GM21390 (cell line): Measurements from ENCODE around the gene SSRP1.

Source experiments
- ATAC-seq: cut with Tn5 transposase; IDR thresholded peaks from one replicate; pipeline ENCODE4 v1.9.1; 2021; ENCODE audit not compliant: unreplicated experiment

Gene SSRP1

GRCh38 chr11:57276169-57276970 lies 59.3 kb downstream of the SSRP1 start:
- ATAC-seq = no peak
